Neural progenitor cell (in vitro differentiated cells): ENCODE data around the gene ADAP2. TPM values are rescaled to one million over a fixed set of nuclear protein-coding genes. Genes with fewer than 3 reads are reported as not detected.
A peak's percentile ranks its signal among the peaks of the same experiment; 100 is the strongest.

ENCODE experiments used
- DNase-seq: peaks from one replicate; pipeline ENCODE4 v3.0.0-alpha.2; 2016; ENCODE audit warnings: low spot score
- H2AFZ ChIP-seq: fragments of 200-600 bp; sonication (generic); replicated peaks from 2 replicates; pipeline ENCODE4 v1.6.1; 2016; ENCODE audit warnings: antibody characterized with exemption
- H3F3A ChIP-seq: fragments of 200-600 bp; sonication (generic); 2 replicates; pipeline ENCODE4 v1.6.1; 2016; ENCODE audit warnings: antibody characterized with exemption, low read depth
- H3K27ac ChIP-seq: fragments of 200-600 bp; sonication (generic); 2 replicates; pipeline ENCODE4 v1.5.1; 2016; ENCODE audit warnings: mild to moderate bottlenecking
- H3K27me3 ChIP-seq: fragments of 200-600 bp; sonication (generic); 2 replicates; pipeline ENCODE4 v1.6.1; 2016; ENCODE audit warnings: mild to moderate bottlenecking, moderate library complexity
- H3K36me3 ChIP-seq: fragments of 200-600 bp; sonication (generic); 2 replicates; pipeline ENCODE4 v1.5.1; 2016
- H3K4me1 ChIP-seq: fragments of 200-600 bp; sonication (generic); 2 replicates; pipeline ENCODE4 v1.6.1; 2016; ENCODE audit warnings: mixed run types
- H3K4me2 ChIP-seq: fragments of 200-600 bp; sonication (generic); 2 replicates; pipeline ENCODE4 v1.6.1; 2016
- H3K4me3 ChIP-seq: fragments of 200-600 bp; sonication (generic); 2 replicates; pipeline ENCODE4 v1.5.1; 2016
- H3K79me2 ChIP-seq: fragments of 200-600 bp; sonication (generic); 2 replicates; pipeline ENCODE4 v1.6.1; 2016; ENCODE audit warnings: low read depth
- H3K9ac ChIP-seq: fragments of 200-600 bp; sonication (generic); 2 replicates; pipeline ENCODE4 v1.6.1; 2016
- H3K9me3 ChIP-seq: fragments of 200-600 bp; sonication (generic); 2 replicates; pipeline ENCODE4 v1.5.1; 2016; ENCODE audit warnings: low read depth
- H4K20me1 ChIP-seq: fragments of 200-600 bp; sonication (generic); 2 replicates; pipeline ENCODE4 v1.6.1; 2016; ENCODE audit warnings: low read depth
- H3K27ac Mint-ChIP-seq: 3 replicates; pipeline ENCODE4 v1.8.0; 2021; ENCODE audit warnings: mixed read lengths
- H3K27me3 Mint-ChIP-seq: 2 replicates; pipeline ENCODE4 v1.8.0; 2022; ENCODE audit warnings: low read depth, mild to moderate bottlenecking, inconsistent platforms, moderate library complexity, mixed read lengths; ENCODE audit not compliant: insufficient read depth
- H3K36me3 Mint-ChIP-seq: 3 replicates; pipeline ENCODE4 v1.8.0; 2021; ENCODE audit warnings: mixed read lengths
- H3K4me1 Mint-ChIP-seq: 3 replicates; pipeline ENCODE4 v1.8.0; 2021; ENCODE audit warnings: mixed read lengths
- H3K4me3 Mint-ChIP-seq: 3 replicates; pipeline ENCODE4 v1.8.0; 2021; ENCODE audit warnings: mild to moderate bottlenecking, moderate library complexity, mixed read lengths
- H3K9me3 Mint-ChIP-seq: 3 replicates; pipeline ENCODE4 v1.8.0; 2020; ENCODE audit warnings: mixed read lengths
- EZH2 ChIP-seq: fragments of 200-600 bp; sonication (generic); IDR thresholded peaks from 2 replicates; pipeline ENCODE4 v1.6.1; 2017; ENCODE audit warnings: antibody characterized with exemption, mild to moderate bottlenecking, moderate library complexity
- EZH2phosphoT487 ChIP-seq: fragments of 200-600 bp; sonication (generic); IDR thresholded peaks from 2 replicates; pipeline ENCODE4 v1.6.1; 2017; ENCODE audit warnings: antibody characterized with exemption
- total RNA-seq: library from RNA; depleted of rRNA; stranded (reverse); fragments of >200 nt; gene quantifications from 2 replicates; pipeline ENCODE4 v1.2.3, GENCODE V29; 2015; ENCODE audit warnings: low replicate concordance
- TF ChIP-seq, protein P1 (sequence below): fragments of 200-600 bp; sonication (generic); IDR thresholded peaks from 2 replicates; pipeline ENCODE4 v1.5.1; 2017; ENCODE audit warnings: antibody characterized with exemption, mild to moderate bottlenecking

The ADAP2 gene
- total RNA-seq, 1 donor from 2014 or later = 0.99 TPM

DNA sequence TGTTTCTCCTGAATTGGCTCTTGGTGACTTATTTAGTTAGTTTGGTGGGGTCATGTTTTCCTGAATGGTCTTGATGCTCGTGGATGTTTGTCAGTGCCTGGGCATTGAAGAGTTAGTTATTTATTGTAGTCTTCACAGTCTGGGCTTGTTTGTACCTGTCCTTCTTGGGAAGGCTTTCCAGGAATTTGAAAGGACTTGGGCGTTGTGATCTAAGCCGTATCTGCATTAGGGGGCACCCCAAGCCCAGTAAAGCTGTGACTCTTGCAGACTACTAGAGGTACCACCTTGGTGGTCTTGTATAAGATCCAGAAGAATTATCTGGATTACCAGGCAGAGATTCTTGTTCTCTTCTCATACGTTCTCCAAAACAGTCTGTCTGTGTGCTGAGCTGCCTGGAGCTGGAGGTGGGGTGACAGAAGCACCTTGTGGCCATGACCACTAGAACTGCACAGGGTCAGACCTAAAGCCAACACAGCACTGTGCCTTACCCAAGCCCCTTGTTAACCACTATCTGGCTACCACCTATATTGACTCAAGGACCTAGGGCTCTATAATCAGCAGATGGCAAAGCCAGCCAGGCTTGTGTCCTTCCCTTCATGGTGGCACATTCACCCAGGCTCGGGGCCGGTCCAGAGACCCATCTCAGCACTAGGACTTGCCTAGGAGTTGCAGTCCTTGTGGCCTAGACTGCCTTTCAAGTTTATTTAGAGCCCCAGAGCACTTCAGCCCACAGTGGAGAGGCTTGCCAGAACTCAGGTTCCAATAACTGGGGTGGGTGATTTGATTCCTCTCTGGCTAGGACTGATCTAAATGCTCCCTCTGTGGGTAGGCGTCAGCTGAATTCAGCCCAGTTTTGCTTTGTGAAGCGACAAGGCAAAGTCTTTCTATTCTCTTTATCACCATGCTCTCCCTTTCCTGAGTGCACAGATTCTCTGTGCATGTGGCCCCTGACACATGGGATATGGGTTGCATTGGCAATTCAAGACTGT lies 60.1 kb downstream of the ADAP2 start:
- TF ChIP-seq EZH2phosphoT487 = no peak
- TF ChIP-seq, protein P1, sequence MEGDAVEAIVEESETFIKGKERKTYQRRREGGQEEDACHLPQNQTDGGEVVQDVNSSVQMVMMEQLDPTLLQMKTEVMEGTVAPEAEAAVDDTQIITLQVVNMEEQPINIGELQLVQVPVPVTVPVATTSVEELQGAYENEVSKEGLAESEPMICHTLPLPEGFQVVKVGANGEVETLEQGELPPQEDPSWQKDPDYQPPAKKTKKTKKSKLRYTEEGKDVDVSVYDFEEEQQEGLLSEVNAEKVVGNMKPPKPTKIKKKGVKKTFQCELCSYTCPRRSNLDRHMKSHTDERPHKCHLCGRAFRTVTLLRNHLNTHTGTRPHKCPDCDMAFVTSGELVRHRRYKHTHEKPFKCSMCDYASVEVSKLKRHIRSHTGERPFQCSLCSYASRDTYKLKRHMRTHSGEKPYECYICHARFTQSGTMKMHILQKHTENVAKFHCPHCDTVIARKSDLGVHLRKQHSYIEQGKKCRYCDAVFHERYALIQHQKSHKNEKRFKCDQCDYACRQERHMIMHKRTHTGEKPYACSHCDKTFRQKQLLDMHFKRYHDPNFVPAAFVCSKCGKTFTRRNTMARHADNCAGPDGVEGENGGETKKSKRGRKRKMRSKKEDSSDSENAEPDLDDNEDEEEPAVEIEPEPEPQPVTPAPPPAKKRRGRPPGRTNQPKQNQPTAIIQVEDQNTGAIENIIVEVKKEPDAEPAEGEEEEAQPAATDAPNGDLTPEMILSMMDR = no peak
- no peak for TF ChIP-seq EZH2
- no peak overlapping the region for H3K4me3 ChIP-seq
- peak overlapping the region; percentile 17 for H3K27ac Mint-ChIP-seq

DNA sequence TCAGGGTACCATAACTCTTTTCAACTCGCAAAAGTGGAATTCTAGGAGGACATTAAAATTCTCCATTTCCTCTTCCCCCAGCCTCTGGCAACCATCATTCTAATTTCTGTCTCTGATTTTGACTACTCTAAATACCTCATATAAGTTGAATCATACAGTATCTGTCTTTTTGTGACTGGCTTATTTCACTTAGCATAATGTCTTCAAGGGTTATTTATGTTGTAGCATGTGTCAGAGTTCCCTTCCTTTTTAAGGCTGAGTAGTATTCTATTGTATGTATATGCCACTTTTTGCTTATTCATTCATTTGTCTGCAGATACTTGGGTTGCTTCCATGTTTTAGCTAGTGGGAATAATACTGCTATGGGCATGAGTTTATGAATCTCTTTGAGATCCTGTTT lies 61.1 kb downstream of the ADAP2 start:
- Histone ChIP-seq H3K27me3 (no peaks in the 10 kb centered on the region), H3K27ac (no peak overlapping the region), H4K20me1 (no peaks in the 10 kb centered on the region), H2AFZ (no peak overlapping the region), H3F3A (peaks cover 6% of the 10 kb centered on the region), H3K36me3 (no peaks in the 10 kb centered on the region), H3K4me3 (no peak overlapping the region), H3K9ac (no peak overlapping the region), H3K79me2 (no peaks in the 10 kb centered on the region), H3K9me3 (no peaks in the 10 kb centered on the region), H3K4me2 (no peak overlapping the region), H3K4me1 (peaks cover 5% of the 10 kb centered on the region)
- peaks cover 6% of the 10 kb centered on the region for H3K36me3 Mint-ChIP-seq
- H3K27ac Mint-ChIP-seq = no peak overlapping the region
- peaks cover 3% of the 10 kb centered on the region for H3K4me1 Mint-ChIP-seq
- peaks cover 2% of the 10 kb centered on the region for H3K27me3 Mint-ChIP-seq
- H3K9me3 Mint-ChIP-seq = peaks cover 11% of the 10 kb centered on the region
- TF ChIP-seq, protein P1 = no peak
- no peak for TF ChIP-seq EZH2
- TF ChIP-seq EZH2phosphoT487 = no peak
- H3K4me3 Mint-ChIP-seq = no peak overlapping the region
- no peak for DNase-seq

More for the DNA sequence above, 60.1 kb downstream of the ADAP2 start:
- no peaks in the 10 kb centered on the region for H3K79me2 ChIP-seq
- H3K9me3 Mint-ChIP-seq = peaks cover 11% of the 10 kb centered on the region
- no peak overlapping the region for H3K4me2 ChIP-seq
- no peak overlapping the region for H3K4me3 Mint-ChIP-seq
- no peaks in the 10 kb centered on the region for H3K36me3 ChIP-seq
- no peak for DNase-seq
- peaks cover 5% of the 10 kb centered on the region for H3K4me1 ChIP-seq
- H3K9ac ChIP-seq = no peak overlapping the region
- H3K9me3 ChIP-seq = no peaks in the 10 kb centered on the region
- peaks cover 12% of the 10 kb centered on the region for H3F3A ChIP-seq
- no peaks in the 10 kb centered on the region for H4K20me1 ChIP-seq
- peaks cover 3% of the 10 kb centered on the region for H3K4me1 Mint-ChIP-seq
- H2AFZ ChIP-seq = no peak overlapping the region
- H3K27ac ChIP-seq = no peak overlapping the region
- peaks cover 6% of the 10 kb centered on the region for H3K36me3 Mint-ChIP-seq
- H3K27me3 Mint-ChIP-seq = peaks cover 4% of the 10 kb centered on the region
- H3K27me3 ChIP-seq = no peaks in the 10 kb centered on the region

DNA sequence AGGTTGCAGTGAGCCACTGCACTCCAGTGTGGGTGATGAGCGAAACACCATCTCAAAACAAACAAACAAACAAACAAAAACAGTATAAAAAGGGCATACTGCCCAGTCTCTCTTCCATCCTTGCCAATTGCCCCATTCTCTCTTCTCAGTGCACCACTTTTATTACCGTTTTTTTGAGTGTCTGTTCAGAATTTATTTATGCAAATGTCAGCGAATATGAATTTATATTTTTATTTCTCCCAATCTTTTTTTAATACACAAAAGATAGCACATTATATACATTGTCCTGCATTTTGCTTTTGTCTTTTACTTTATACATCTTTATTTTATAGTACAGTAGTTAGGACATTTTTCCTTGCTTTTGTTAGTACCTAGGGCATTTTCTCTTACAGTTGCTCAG lies 68.7 kb downstream of the ADAP2 start:
- no peak overlapping the region for H3K4me2 ChIP-seq
- DNase-seq = no peak
- no peak overlapping the region for H3K4me3 ChIP-seq
- Mint-ChIP-seq H3K4me1 (no peaks in the 10 kb centered on the region), H3K9me3 (no peaks in the 10 kb centered on the region), H3K27me3 (no peaks in the 10 kb centered on the region), H3K27ac (no peak overlapping the region), H3K4me3 (no peak overlapping the region), H3K36me3 (no peaks in the 10 kb centered on the region)
- no peaks in the 10 kb centered on the region for H3F3A ChIP-seq
- H3K27ac ChIP-seq = no peak overlapping the region
- H3K9me3 ChIP-seq = no peaks in the 10 kb centered on the region
- no peak overlapping the region for H2AFZ ChIP-seq
- no peaks in the 10 kb centered on the region for H3K36me3 ChIP-seq
- no peaks in the 10 kb centered on the region for H3K79me2 ChIP-seq
- TF ChIP-seq, protein P1 = no peak
- TF ChIP-seq EZH2 (no peak), EZH2phosphoT487 (no peak)
- no peaks in the 10 kb centered on the region for H4K20me1 ChIP-seq
- H3K27me3 ChIP-seq = no peaks in the 10 kb centered on the region
- no peaks in the 10 kb centered on the region for H3K4me1 ChIP-seq
- H3K9ac ChIP-seq = no peak overlapping the region
